ENCODE measurements around the gene CACNA1D. TPM values are rescaled to one million over a fixed set of nuclear protein-coding genes. Genes with fewer than 3 reads are reported as not detected.

Gene CACNA1D
- total RNA-seq, 5 donors from 2014 or later (not counting 1 experiment from before 2014, with no cell fraction given) = 0.09 to 0.47 (median 0.34) TPM; not detected in 1

- no peaks in the 10 kb centered on the region for H3K36me3 Mint-ChIP-seq
- peaks cover 35 to 47% of the 10 kb centered on the region in 2 donors for H3K27me3 Mint-ChIP-seq
- no peak overlapping the region for H3K4me3 ChIP-seq (ENCODE audit: control insufficient read depth in 1 of 2, extremely low read depth in 1 of 2, low read length in 1 of 2)
- no peak overlapping the region for H3K4me3 Mint-ChIP-seq
- H3K4me1 ChIP-seq (ENCODE audit: control insufficient read depth in 1 of 2, extremely low read depth in 1 of 2, insufficient read depth in 2 of 2, low read length in 2 of 2) = peaks cover 0 to 10% of the 10 kb centered on the region in 2 experiments
- H3K4me1 Mint-ChIP-seq = peaks cover 4 to 12% (median 8%) of the 10 kb centered on the region in 3 donors
- H3K36me3 ChIP-seq (ENCODE audit: control insufficient read depth in 2 of 2, extremely low read depth in 1 of 2, insufficient read depth in 1 of 2, low read length in 1 of 2) = no peaks in the 10 kb centered on the region
- H3K27ac Mint-ChIP-seq = no peak overlapping the region
- WGBS (ENCODE audit: insufficient coverage) = 72% methylated on average over 3 of the region's 8 CpGs
- DNase-seq = no peak
- H3K27me3 ChIP-seq (replicated peaks in 1 of 2; ENCODE audit: control insufficient read depth in 2 of 2, extremely low read depth in 1 of 2, insufficient read depth in 2 of 2, low read length in 1 of 2) = peaks cover 16 to 23% of the 10 kb centered on the region in 2 experiments
- ChIA-PET CTCF (no interaction called here), POLR2A (no interaction called here)
- no peaks in the 10 kb centered on the region for H3K9me3 ChIP-seq
- no peak overlapping the region for H3K27ac ChIP-seq (ENCODE audit: low read length)
- ATAC-seq (replicated peaks in 1 of 4) = no peak
- no peaks in the 10 kb centered on the region for H3K9me3 Mint-ChIP-seq
Observed at GRCh38 chr3:53498806-53499641, 4.6 kb downstream of the CACNA1D start.

DNA sequence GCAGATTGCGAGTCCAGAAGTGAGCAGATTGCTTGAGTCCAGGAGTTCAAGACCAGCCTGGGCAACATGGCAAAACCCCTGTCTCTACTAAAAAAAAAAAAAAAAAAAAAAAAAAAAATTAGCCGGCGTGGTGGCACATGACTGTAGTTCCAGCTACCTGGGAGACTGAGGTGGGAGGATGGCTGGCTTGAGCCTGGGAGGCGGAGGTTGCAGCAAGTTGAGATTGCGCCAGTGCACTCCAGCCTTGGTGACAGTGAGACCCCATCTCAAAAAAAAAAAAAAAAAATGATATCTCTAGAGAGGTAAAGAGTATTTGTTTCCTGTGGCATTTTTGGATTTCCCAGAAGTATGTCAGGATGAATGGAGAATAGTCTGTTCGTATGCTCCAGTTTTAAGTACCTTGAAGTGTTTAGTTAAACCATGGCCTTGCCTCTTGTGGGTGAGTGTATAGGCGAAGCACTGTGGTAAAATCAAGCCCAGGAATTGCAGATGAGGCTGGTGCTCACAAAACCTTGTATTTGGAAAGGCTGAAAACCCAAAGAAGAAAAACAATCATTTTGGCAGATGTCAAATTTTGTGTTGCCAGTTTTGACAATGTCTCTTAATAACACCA is 5.9 kb downstream of the CACNA1D start:
- no peak for DNase-seq
- Histone ChIP-seq H3K4me3 (ENCODE audit: control insufficient read depth in 1 of 2, extremely low read depth in 1 of 2, low read length in 1 of 2) (no peak overlapping the region), H3K9me3 (no peaks in the 10 kb centered on the region), H3K27me3 (replicated peaks in 1 of 2; ENCODE audit: control insufficient read depth in 2 of 2, extremely low read depth in 1 of 2, insufficient read depth in 2 of 2, low read length in 1 of 2) (peaks cover 16 to 21% of the 10 kb centered on the region in 2 experiments), H3K4me1 (ENCODE audit: control insufficient read depth in 1 of 2, extremely low read depth in 1 of 2, insufficient read depth in 2 of 2, low read length in 2 of 2) (peaks cover 0 to 6% of the 10 kb centered on the region in 2 experiments), H3K27ac (ENCODE audit: low read length) (no peak overlapping the region), H3K36me3 (ENCODE audit: control insufficient read depth in 2 of 2, extremely low read depth in 1 of 2, insufficient read depth in 1 of 2, low read length in 1 of 2) (no peaks in the 10 kb centered on the region)
- ATAC-seq (replicated peaks in 1 of 4) = no peak
- CTCF ChIA-PET = no interaction called here
- H3K4me3 Mint-ChIP-seq = no peak overlapping the region
- H3K36me3 Mint-ChIP-seq = no peaks in the 10 kb centered on the region
- H3K27ac Mint-ChIP-seq = no peak overlapping the region
- POLR2A ChIA-PET = no interaction called here
- 72% methylated on average over 4 of the region's 7 CpGs for WGBS (ENCODE audit: insufficient coverage)
- peaks cover 35 to 44% of the 10 kb centered on the region in 2 donors for H3K27me3 Mint-ChIP-seq
- peaks cover 4 to 9% (median 5%) of the 10 kb centered on the region in 3 donors for H3K4me1 Mint-ChIP-seq
- H3K9me3 Mint-ChIP-seq = no peaks in the 10 kb centered on the region

DNA sequence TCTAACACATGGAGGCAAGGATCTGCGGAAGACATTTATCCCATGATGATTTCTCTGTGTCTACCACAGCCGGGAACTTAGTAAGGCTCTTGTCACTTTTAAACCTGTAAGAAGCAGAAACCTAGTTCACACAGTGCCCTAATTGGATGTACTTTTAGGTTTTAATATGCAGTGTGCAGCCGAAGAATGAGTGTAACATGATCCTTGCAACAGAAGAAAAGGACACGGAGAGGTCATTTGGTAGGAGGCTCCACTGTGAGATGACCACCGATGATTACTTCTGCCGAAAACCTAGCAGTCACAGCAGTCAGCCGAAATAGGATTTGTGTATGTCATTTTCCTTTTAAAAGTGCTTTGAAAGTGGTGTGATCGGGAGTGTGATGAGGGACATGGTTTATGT is 6.8 kb downstream of the CACNA1D start:
- Mint-ChIP-seq H3K4me3 (no peak overlapping the region), H3K36me3 (no peaks in the 10 kb centered on the region), H3K4me1 (peaks cover under 1 to 5% (median 4%) of the 10 kb centered on the region in 3 donors), H3K9me3 (no peaks in the 10 kb centered on the region), H3K27me3 (peaks cover 37 to 44% of the 10 kb centered on the region in 2 donors), H3K27ac (no peak overlapping the region)
- Histone ChIP-seq H3K4me3 (ENCODE audit: control insufficient read depth in 1 of 2, extremely low read depth in 1 of 2, low read length in 1 of 2) (no peak overlapping the region), H3K27ac (ENCODE audit: low read length) (no peak overlapping the region), H3K27me3 (replicated peaks in 1 of 2; ENCODE audit: control insufficient read depth in 2 of 2, extremely low read depth in 1 of 2, insufficient read depth in 2 of 2, low read length in 1 of 2) (peaks cover 13 to 14% of the 10 kb centered on the region in 2 experiments), H3K36me3 (ENCODE audit: control insufficient read depth in 2 of 2, extremely low read depth in 1 of 2, insufficient read depth in 1 of 2, low read length in 1 of 2) (no peaks in the 10 kb centered on the region), H3K4me1 (ENCODE audit: control insufficient read depth in 1 of 2, extremely low read depth in 1 of 2, insufficient read depth in 2 of 2, low read length in 2 of 2) (no peaks in the 10 kb centered on the region), H3K9me3 (no peaks in the 10 kb centered on the region)
- WGBS (ENCODE audit: insufficient coverage) = 95% methylated on average over 4 of the region's 8 CpGs
- no peak for DNase-seq
- ChIA-PET POLR2A (no interaction called here), CTCF (no interaction called here)
- no peak for ATAC-seq (replicated peaks in 1 of 4)

GRCh38 chr3:53502737-53503136 is 8.3 kb downstream of the CACNA1D start:
- POLR2A ChIA-PET = no interaction called here
- Mint-ChIP-seq H3K27me3 (peaks cover 26 to 35% of the 10 kb centered on the region in 2 donors), H3K4me1 (no peaks in the 10 kb centered on the region), H3K4me3 (no peak overlapping the region), H3K27ac (no peak overlapping the region), H3K9me3 (no peaks in the 10 kb centered on the region), H3K36me3 (no peaks in the 10 kb centered on the region)
- CTCF ChIA-PET = no interaction called here
- Histone ChIP-seq H3K27ac (ENCODE audit: low read length) (no peak overlapping the region), H3K4me1 (ENCODE audit: control insufficient read depth in 1 of 2, extremely low read depth in 1 of 2, insufficient read depth in 2 of 2, low read length in 2 of 2) (no peaks in the 10 kb centered on the region), H3K4me3 (ENCODE audit: control insufficient read depth in 1 of 2, extremely low read depth in 1 of 2, low read length in 1 of 2) (no peak overlapping the region), H3K9me3 (no peaks in the 10 kb centered on the region), H3K36me3 (ENCODE audit: control insufficient read depth in 2 of 2, extremely low read depth in 1 of 2, insufficient read depth in 1 of 2, low read length in 1 of 2) (no peaks in the 10 kb centered on the region), H3K27me3 (replicated peaks in 1 of 2; ENCODE audit: control insufficient read depth in 2 of 2, extremely low read depth in 1 of 2, insufficient read depth in 2 of 2, low read length in 1 of 2) (peaks cover 6 to 13% of the 10 kb centered on the region in 2 experiments)
- ATAC-seq (replicated peaks in 1 of 4) (no peak), DNase-seq (no peak)
- 89% methylated on average over 3 of the region's 4 CpGs for WGBS (ENCODE audit: insufficient coverage)

GRCh38 chr3:53503195-53503594 is 8.8 kb downstream of the CACNA1D start:
- no peak overlapping the region for H3K27ac Mint-ChIP-seq
- Histone ChIP-seq H3K4me1 (ENCODE audit: control insufficient read depth in 1 of 2, extremely low read depth in 1 of 2, insufficient read depth in 2 of 2, low read length in 2 of 2) (no peaks in the 10 kb centered on the region), H3K9me3 (no peaks in the 10 kb centered on the region), H3K36me3 (ENCODE audit: control insufficient read depth in 2 of 2, extremely low read depth in 1 of 2, insufficient read depth in 1 of 2, low read length in 1 of 2) (no peaks in the 10 kb centered on the region), H3K27ac (ENCODE audit: low read length) (no peak overlapping the region), H3K4me3 (ENCODE audit: control insufficient read depth in 1 of 2, extremely low read depth in 1 of 2, low read length in 1 of 2) (no peak overlapping the region), H3K27me3 (replicated peaks in 1 of 2; ENCODE audit: control insufficient read depth in 2 of 2, extremely low read depth in 1 of 2, insufficient read depth in 2 of 2, low read length in 1 of 2) (peaks cover 4 to 13% of the 10 kb centered on the region in 2 experiments)
- peaks cover 25 to 35% of the 10 kb centered on the region in 2 donors for H3K27me3 Mint-ChIP-seq
- H3K9me3 Mint-ChIP-seq = no peaks in the 10 kb centered on the region
- no peak overlapping the region for H3K4me3 Mint-ChIP-seq
- WGBS (ENCODE audit: insufficient coverage) = no CpG with 5 or more reads among the region's 5 CpGs
- no peak for ATAC-seq (replicated peaks in 1 of 4)
- CTCF ChIA-PET = no interaction called here
- no peak for DNase-seq
- H3K4me1 Mint-ChIP-seq = no peaks in the 10 kb centered on the region
- H3K36me3 Mint-ChIP-seq = no peaks in the 10 kb centered on the region
- POLR2A ChIA-PET = interaction anchor here in 1 of 2 donors (0.6 kb wide), 1 partner anchor 664 kb away, joined by 5 read pairs; no protein-coding TSS in a partner anchor

GRCh38 chr3:53506110-53506762 is 11.8 kb downstream of the CACNA1D start:
- Mint-ChIP-seq H3K36me3 (no peaks in the 10 kb centered on the region), H3K27ac (no peak overlapping the region), H3K4me1 (no peaks in the 10 kb centered on the region), H3K4me3 (no peak overlapping the region), H3K27me3 (peaks cover 34 to 39% of the 10 kb centered on the region in 2 donors), H3K9me3 (no peaks in the 10 kb centered on the region)
- H3K9me3 ChIP-seq = no peaks in the 10 kb centered on the region
- H3K27ac ChIP-seq (ENCODE audit: low read length) = no peak overlapping the region
- H3K4me1 ChIP-seq (ENCODE audit: control insufficient read depth in 1 of 2, extremely low read depth in 1 of 2, insufficient read depth in 2 of 2, low read length in 2 of 2) = no peaks in the 10 kb centered on the region
- ChIA-PET CTCF (no interaction called here), POLR2A (no interaction called here)
- ATAC-seq (replicated peaks in 1 of 4) (no peak), DNase-seq (no peak)
- peaks cover 0 to 22% of the 10 kb centered on the region in 2 experiments for H3K27me3 ChIP-seq (replicated peaks in 1 of 2; ENCODE audit: control insufficient read depth in 2 of 2, extremely low read depth in 1 of 2, insufficient read depth in 2 of 2, low read length in 1 of 2)
- H3K4me3 ChIP-seq (ENCODE audit: control insufficient read depth in 1 of 2, extremely low read depth in 1 of 2, low read length in 1 of 2) = no peak overlapping the region
- 67% methylated on average over 1 of the region's 4 CpGs for WGBS (ENCODE audit: insufficient coverage)
- H3K36me3 ChIP-seq (ENCODE audit: control insufficient read depth in 2 of 2, extremely low read depth in 1 of 2, insufficient read depth in 1 of 2, low read length in 1 of 2) = no peaks in the 10 kb centered on the region

All from T-cell (primary cell).